Measurements from ENCODE around the gene PLA2G15. TPM values are rescaled to one million over a fixed set of nuclear protein-coding genes. Genes with fewer than 3 reads are reported as not detected.

The PLA2G15 gene
- total and polyA plus RNA-seq, 12 donors: 6.0 to 37.1 (median 23.2) TPM

DNA sequence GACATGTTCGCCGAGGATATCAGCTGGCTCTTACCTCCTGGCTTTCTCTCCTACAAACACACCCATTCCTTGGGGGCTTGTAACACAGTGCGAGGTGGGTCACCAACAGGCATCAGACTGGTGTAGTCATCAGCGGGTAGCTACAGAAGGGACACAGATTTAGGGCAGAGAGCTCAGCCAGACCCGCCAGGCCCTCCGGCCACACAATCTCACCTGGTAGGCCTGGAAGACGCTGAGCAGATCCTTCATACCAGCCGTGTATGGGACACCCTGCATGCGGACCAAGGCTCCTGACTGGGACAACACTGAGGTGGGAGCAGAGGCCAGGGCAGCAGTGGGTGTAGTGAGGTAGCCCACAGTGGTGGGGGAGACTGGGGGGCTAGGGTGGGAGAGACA is 15.0 kb upstream of the PLA2G15 start:
- Histone ChIP-seq H3K9me3 (replicated peaks in 1 of 3) (no peaks in the 10 kb centered on the region), H3K4me1 (replicated peaks in 1 of 2) (peaks cover 7 to 9% of the 10 kb centered on the region in 2 donors), H3K27me3 (no peaks in the 10 kb centered on the region), H3K36me3 (replicated peaks in 1 of 2) (peaks cover 0 to 7% of the 10 kb centered on the region in 2 donors), H3K27ac (no peak overlapping the region), H3K4me3 (no peak overlapping the region)
- DNase-seq: no peak
- no peak for TF ChIP-seq POLR2A (IDR thresholded peaks at IDR 0.05)
- TF ChIP-seq, protein P1, sequence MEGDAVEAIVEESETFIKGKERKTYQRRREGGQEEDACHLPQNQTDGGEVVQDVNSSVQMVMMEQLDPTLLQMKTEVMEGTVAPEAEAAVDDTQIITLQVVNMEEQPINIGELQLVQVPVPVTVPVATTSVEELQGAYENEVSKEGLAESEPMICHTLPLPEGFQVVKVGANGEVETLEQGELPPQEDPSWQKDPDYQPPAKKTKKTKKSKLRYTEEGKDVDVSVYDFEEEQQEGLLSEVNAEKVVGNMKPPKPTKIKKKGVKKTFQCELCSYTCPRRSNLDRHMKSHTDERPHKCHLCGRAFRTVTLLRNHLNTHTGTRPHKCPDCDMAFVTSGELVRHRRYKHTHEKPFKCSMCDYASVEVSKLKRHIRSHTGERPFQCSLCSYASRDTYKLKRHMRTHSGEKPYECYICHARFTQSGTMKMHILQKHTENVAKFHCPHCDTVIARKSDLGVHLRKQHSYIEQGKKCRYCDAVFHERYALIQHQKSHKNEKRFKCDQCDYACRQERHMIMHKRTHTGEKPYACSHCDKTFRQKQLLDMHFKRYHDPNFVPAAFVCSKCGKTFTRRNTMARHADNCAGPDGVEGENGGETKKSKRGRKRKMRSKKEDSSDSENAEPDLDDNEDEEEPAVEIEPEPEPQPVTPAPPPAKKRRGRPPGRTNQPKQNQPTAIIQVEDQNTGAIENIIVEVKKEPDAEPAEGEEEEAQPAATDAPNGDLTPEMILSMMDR (IDR thresholded peaks at IDR 0.05): no peak
- intact Hi-C loops (cut with DNase I): loop anchor here (5.0 to 10.0 kb wide), 2 partner anchors 135 to 238 kb away; no protein-coding TSS in a partner anchor
- WGBS, 4 donors: 89 to 95% (median 92%) methylated on average over 6 to 9 of the region's 9 CpGs

DNA sequence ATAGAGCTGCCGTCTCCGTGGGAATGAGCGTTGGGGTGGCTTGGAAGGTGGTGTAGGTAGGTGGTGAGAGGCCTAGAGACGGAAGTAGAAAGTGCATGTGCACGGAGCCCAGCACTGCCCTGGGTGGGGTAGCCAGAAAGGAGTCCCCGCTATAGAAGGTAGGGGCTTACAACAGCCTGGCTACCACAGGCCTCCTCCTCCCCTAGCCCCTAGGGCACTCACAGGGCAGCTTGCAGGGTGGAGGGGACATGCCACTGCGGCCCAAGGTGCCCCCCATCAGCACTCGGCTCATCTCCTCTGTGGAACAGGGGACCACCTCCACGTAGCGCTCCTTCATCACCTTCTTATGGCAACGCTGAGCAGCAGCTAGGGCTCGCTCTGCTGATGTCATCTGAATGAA is 14.2 kb upstream of the PLA2G15 start:
- Histone ChIP-seq H3K27ac (no peak overlapping the region), H3K27me3 (no peaks in the 10 kb centered on the region), H3K9me3 (replicated peaks in 1 of 3) (no peaks in the 10 kb centered on the region), H3K4me3 (no peak overlapping the region), H3K4me1 (replicated peaks in 1 of 2) (peaks cover 11 to 16% of the 10 kb centered on the region in 2 donors), H3K36me3 (replicated peaks in 1 of 2) (peaks cover 0 to 7% of the 10 kb centered on the region in 2 donors)
- no peak for DNase-seq
- intact Hi-C loops (cut with DNase I): loop anchor here (5.0 to 10.0 kb wide), 2 partner anchors 136 to 239 kb away; no protein-coding TSS in a partner anchor
- no peak for TF ChIP-seq POLR2A (IDR thresholded peaks at IDR 0.05)
- TF ChIP-seq, protein P1 (IDR thresholded peaks at IDR 0.05): no peak
- 86 to 96% (median 93%) methylated on average over 7 to 12 of the region's 12 CpGs for WGBS, 4 donors

DNA sequence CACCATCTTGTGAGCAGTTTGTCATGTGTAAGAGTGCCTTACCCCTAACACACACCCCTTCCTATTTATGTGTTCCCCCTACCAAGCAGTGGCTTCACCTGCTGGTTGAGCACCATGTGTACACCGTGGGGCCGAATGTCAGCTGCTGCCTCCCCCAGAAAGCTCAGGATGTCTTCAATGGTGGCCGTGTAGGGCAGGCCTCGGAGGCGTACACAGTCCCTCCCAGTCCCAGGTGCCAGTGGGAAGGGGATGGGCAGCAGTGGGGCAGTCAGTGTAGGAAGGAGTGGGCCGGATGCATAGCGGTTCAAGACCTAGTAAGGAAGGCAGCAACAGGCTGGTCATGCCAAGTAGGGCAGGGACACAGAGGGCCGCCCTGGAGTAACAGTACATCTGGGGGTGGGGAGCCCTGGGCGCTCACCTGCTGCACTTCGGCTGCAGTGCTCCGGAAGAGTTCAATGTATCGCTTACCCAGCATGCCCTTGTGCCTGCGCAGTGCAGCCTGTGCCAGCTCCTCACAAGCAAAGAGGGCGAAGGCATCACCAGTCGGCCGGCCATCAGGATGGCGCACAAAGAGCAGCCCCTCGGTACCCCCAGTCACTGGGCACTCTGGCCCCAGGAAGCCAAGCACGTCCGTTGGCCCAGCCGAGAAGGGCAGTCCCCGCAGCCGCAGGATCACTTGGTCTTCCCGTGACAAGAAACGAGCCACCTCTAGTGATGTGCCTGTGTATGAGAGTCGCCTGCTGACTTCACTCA is 13.6 kb upstream of the PLA2G15 start:
- Histone ChIP-seq H3K27ac (no peak overlapping the region), H3K27me3 (no peaks in the 10 kb centered on the region), H3K9me3 (replicated peaks in 1 of 3) (no peaks in the 10 kb centered on the region), H3K36me3 (replicated peaks in 1 of 2) (peaks cover 0 to under 1% of the 10 kb centered on the region in 2 donors), H3K4me1 (replicated peaks in 1 of 2) (peaks cover 12 to 22% of the 10 kb centered on the region in 2 donors), H3K4me3 (no peak overlapping the region)
- TF ChIP-seq POLR2A (IDR thresholded peaks at IDR 0.05): no peak
- TF ChIP-seq, protein P1 (IDR thresholded peaks at IDR 0.05): no peak
- 80 to 92% (median 92%) methylated on average over 17 to 26 of the region's 26 CpGs for WGBS, 4 donors
- intact Hi-C loops (cut with DNase I): loop anchor here (5.0 to 10.0 kb wide), 2 partner anchors 137 to 239 kb away; no protein-coding TSS in a partner anchor
- peak in 1 of 7 donors; percentile 50 for DNase-seq

DNA sequence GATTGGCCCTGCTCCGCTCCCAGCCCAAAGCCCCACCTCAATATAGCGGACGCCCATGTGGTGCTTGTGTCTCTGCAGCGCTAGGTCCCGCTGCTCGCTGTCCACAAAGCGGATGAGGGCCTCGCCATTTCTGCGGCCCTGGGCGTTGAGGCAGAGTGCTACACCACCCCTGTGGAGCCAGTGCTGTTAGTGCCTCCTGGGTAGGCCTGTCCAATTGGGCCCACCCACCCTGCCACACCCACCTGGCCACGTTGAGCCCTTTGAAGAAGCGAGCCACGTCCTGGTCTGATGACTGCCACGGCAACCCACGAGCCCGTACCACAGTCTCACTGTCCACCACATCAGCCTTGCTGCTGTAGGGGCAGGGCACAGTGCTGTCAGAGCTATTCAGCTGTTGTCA is 12.8 kb upstream of the PLA2G15 start:
- H3K4me1 ChIP-seq (replicated peaks in 1 of 2): peaks cover 8 to 24% of the 10 kb centered on the region in 2 donors
- H3K4me3 ChIP-seq: no peak overlapping the region
- TF ChIP-seq, protein P1 (IDR thresholded peaks at IDR 0.05): no peak
- no peak for TF ChIP-seq POLR2A (IDR thresholded peaks at IDR 0.05)
- H3K27me3 ChIP-seq: no peaks in the 10 kb centered on the region
- no peak overlapping the region for H3K27ac ChIP-seq
- DNase-seq: peak in 1 of 7 donors; percentile 54
- WGBS, 4 donors: 78 to 91% (median 89%) methylated on average over 4 to 16 of the region's 16 CpGs
- intact Hi-C loops (cut with DNase I): loop anchor here (5.0 to 10.0 kb wide), 2 partner anchors 138 to 240 kb away; no protein-coding TSS in a partner anchor
- H3K36me3 ChIP-seq (replicated peaks in 1 of 2): no peaks in the 10 kb centered on the region
- no peaks in the 10 kb centered on the region for H3K9me3 ChIP-seq (replicated peaks in 1 of 3)

Data from adrenal gland (tissue), 12 donors.